C4-2B (cell line): ENCODE results near the gene LSM7.

Experiments used
- CTCF ChIP-seq: fragments of 450-650 bp; conservative IDR thresholded peaks from 2 replicates; pipeline ENCODE4 v1.5.1; 2017; ENCODE audit warnings: mild to moderate bottlenecking
- ZFX ChIP-seq: fragments of 450-650 bp; IDR thresholded peaks from 2 replicates; pipeline ENCODE4 v1.6.1; 2017

- TF ChIP-seq CTCF, result no peak
- TF ChIP-seq ZFX, result no peak
These were observed 14.4 kb upstream of the LSM7 start for GRCh38 chr19:2342656-2343288.
